Measurements from ENCODE around the gene PLPP4. TPM values are rescaled to one million over a fixed set of nuclear protein-coding genes. Genes with fewer than 3 reads are reported as not detected.

The PLPP4 gene
- total and polyA plus RNA-seq, 2 donors (not counting 3 experiments of a cell fraction or from before 2014, with no cell fraction given), result 15.5 to 36.4 TPM

- H3K36me3 ChIP-seq (ENCODE audit: control insufficient read depth in 2 of 2, extremely low read depth in 1 of 2, insufficient read depth in 2 of 2, low read length in 2 of 2), result no peaks in the 10 kb centered on the region
- dilution Hi-C loops (cut with MboI; ENCODE audit: extremely low pct_ligation_motif_present, low sequenced_read_pairs) (no loop called here), intact Hi-C loops (cut with micrococcal nuclease) (no loop called here)
- no peak overlapping the region for H3K4me3 ChIP-seq (replicated peaks in 1 of 3; ENCODE audit: insufficient read depth in 1 of 3, low read depth in 1 of 3, low read length in 3 of 3)
- no TSS peak for BruUV-seq (replicated peaks)
- DNase-seq (ENCODE audit: low read depth, low spot score) (no peak), FAIRE-seq (no peak)
- H3K9me3 ChIP-seq (replicated peaks; ENCODE audit: control insufficient read depth, insufficient read depth, low read length), result no peaks in the 10 kb centered on the region
- H3K4me2 ChIP-seq (ENCODE audit: insufficient read depth, low read length), result no peak overlapping the region
- H3K9me1 ChIP-seq (replicated peaks; ENCODE audit: control insufficient read depth, extremely low read depth, insufficient read depth, low read length), result no peaks in the 10 kb centered on the region
- ChIA-PET POLR2A (no interaction called here), CTCF (no interaction called here)
- H3K27me3 ChIP-seq (ENCODE audit: control insufficient read depth in 2 of 2, insufficient read depth in 2 of 2, low read length in 2 of 2), result no peaks in the 10 kb centered on the region
- H3K9ac ChIP-seq (replicated peaks; ENCODE audit: extremely low read depth, insufficient read depth, low read length), result no peak overlapping the region
- no peaks in the 10 kb centered on the region for H3K79me2 ChIP-seq (ENCODE audit: control insufficient read depth, insufficient read depth, low read length)
- H3K27ac ChIP-seq (ENCODE audit: insufficient read depth, low read depth, low read length), result no peak overlapping the region
- no peaks in the 10 kb centered on the region for H3K4me1 ChIP-seq (ENCODE audit: control insufficient read depth, extremely low read depth, insufficient read depth, low read length)
- TF ChIP-seq FOS (IDR thresholded peaks at IDR 0.05; ENCODE audit: borderline replicate concordance, insufficient read depth, low read length), result no peak
- H4K20me1 ChIP-seq (replicated peaks; ENCODE audit: control insufficient read depth, extremely low read depth, insufficient read depth, low read length), result no peaks in the 10 kb centered on the region
- no peak overlapping the region for H2AFZ ChIP-seq (ENCODE audit: low read depth, low read length)
Measured at GRCh38 chr10:120521880-120522279, 64.9 kb downstream of the PLPP4 start.

- no peak for TF ChIP-seq MYC (IDR thresholded peaks at IDR 0.05; ENCODE audit: low read depth, low read length)
- TF ChIP-seq CTCF (IDR thresholded peaks at IDR 0.05; ENCODE audit: extremely low read depth in 1 of 2, insufficient read depth in 1 of 2, low read depth in 1 of 2, low read length in 2 of 2), result no peak
- no peak for TF ChIP-seq POLR2A (IDR thresholded peaks at IDR 0.05; ENCODE audit: low read depth, low read length)
- TF ChIP-seq JUN (IDR thresholded peaks at IDR 0.05; ENCODE audit: borderline replicate concordance, insufficient read depth, insufficient read length, low read depth), result no peak
- no peak for TF ChIP-seq EZH2 (IDR thresholded peaks at IDR 0.05; ENCODE audit: borderline replicate concordance, low read depth, low read length, severe bottlenecking)
- TF ChIP-seq FOS (IDR thresholded peaks at IDR 0.05; ENCODE audit: borderline replicate concordance, insufficient read depth, low read length), result no peak
- TF ChIP-seq POLR2AphosphoS5 (IDR thresholded peaks at IDR 0.05; ENCODE audit: insufficient read depth, low read depth, low read length), result no peak
- TF ChIP-seq GATA2 (IDR thresholded peaks at IDR 0.05; ENCODE audit: insufficient read depth, insufficient read length, low read depth, low read length), result no peak
- no peak for TF ChIP-seq MAX (IDR thresholded peaks at IDR 0.05; ENCODE audit: insufficient read depth, insufficient read length)
- no TSS peak for BruUV-seq (replicated peaks)
- FAIRE-seq (no peak), DNase-seq (ENCODE audit: low read depth, low spot score) (no peak)
- H3K79me2 ChIP-seq (ENCODE audit: control insufficient read depth, insufficient read depth, low read length), result no peaks in the 10 kb centered on the region
- H3K4me1 ChIP-seq (ENCODE audit: control insufficient read depth, extremely low read depth, insufficient read depth, low read length), result no peaks in the 10 kb centered on the region
- no peaks in the 10 kb centered on the region for H3K27me3 ChIP-seq (ENCODE audit: control insufficient read depth in 2 of 2, insufficient read depth in 2 of 2, low read length in 2 of 2)
- dilution Hi-C loops (cut with MboI; ENCODE audit: extremely low pct_ligation_motif_present, low sequenced_read_pairs) (no loop called here), intact Hi-C loops (cut with micrococcal nuclease) (no loop called here)
- no peak overlapping the region for H3K4me3 ChIP-seq (replicated peaks in 1 of 3; ENCODE audit: insufficient read depth in 1 of 3, low read depth in 1 of 3, low read length in 3 of 3)
- H3K36me3 ChIP-seq (ENCODE audit: control insufficient read depth in 2 of 2, extremely low read depth in 1 of 2, insufficient read depth in 2 of 2, low read length in 2 of 2), result no peaks in the 10 kb centered on the region
- no peaks in the 10 kb centered on the region for H4K20me1 ChIP-seq (replicated peaks; ENCODE audit: control insufficient read depth, extremely low read depth, insufficient read depth, low read length)
- H3K9me1 ChIP-seq (replicated peaks; ENCODE audit: control insufficient read depth, extremely low read depth, insufficient read depth, low read length), result no peaks in the 10 kb centered on the region
- POLR2A ChIA-PET, result no interaction called here
- H3K9ac ChIP-seq (replicated peaks; ENCODE audit: extremely low read depth, insufficient read depth, low read length), result no peak overlapping the region
- no peak overlapping the region for H3K27ac ChIP-seq (ENCODE audit: insufficient read depth, low read depth, low read length)
- no peak overlapping the region for H3K4me2 ChIP-seq (ENCODE audit: insufficient read depth, low read length)
- H2AFZ ChIP-seq (ENCODE audit: low read depth, low read length), result no peak overlapping the region
- CTCF ChIA-PET, result no interaction called here
- H3K9me3 ChIP-seq (replicated peaks; ENCODE audit: control insufficient read depth, insufficient read depth, low read length), result no peaks in the 10 kb centered on the region
Measured at GRCh38 chr10:120527691-120528090, 70.7 kb downstream of the PLPP4 start.
